HG03097 (cell line): ENCODE measurements around the gene SCRT2.

Source experiments
- ATAC-seq: cut with Tn5 transposase; IDR thresholded peaks from one replicate; pipeline ENCODE4 v1.9.1; 2021; ENCODE audit not compliant: unreplicated experiment, low FRiP score

SCRT2 gene

GRCh38 chr20:635028-635892 is 40.3 kb downstream of the SCRT2 start:
- no peak for ATAC-seq

GRCh38 chr20:634148-634925 is 41.3 kb downstream of the SCRT2 start:
- ATAC-seq: no peak

- ATAC-seq: no peak
Observed at GRCh38 chr20:631101-631500, 44.5 kb downstream of the SCRT2 start.

GRCh38 chr20:626579-626978 is 49.0 kb downstream of the SCRT2 start:
- no peak for ATAC-seq

- ATAC-seq: no peak
Observed at GRCh38 chr20:625360-625932, 50.2 kb downstream of the SCRT2 start.

GRCh38 chr20:623704-624103 is 51.9 kb downstream of the SCRT2 start:
- ATAC-seq: no peak

GRCh38 chr20:623021-623420 is 52.6 kb downstream of the SCRT2 start:
- no peak for ATAC-seq

- no peak for ATAC-seq
Observed at GRCh38 chr20:622161-622560, 53.4 kb downstream of the SCRT2 start.

GRCh38 chr20:621125-621756 is 54.4 kb downstream of the SCRT2 start:
- no peak for ATAC-seq

GRCh38 chr20:620246-620645 is 55.4 kb downstream of the SCRT2 start:
- ATAC-seq: no peak

- no peak for ATAC-seq
Observed at GRCh38 chr20:618980-619379, 56.6 kb downstream of the SCRT2 start.

- no peak for ATAC-seq
Observed at GRCh38 chr20:617934-618690, 57.5 kb downstream of the SCRT2 start.

- no peak for ATAC-seq
Observed at GRCh38 chr20:615514-615913, 60.1 kb downstream of the SCRT2 start.

- no peak for ATAC-seq
Observed at GRCh38 chr20:611843-612185, 63.8 kb downstream of the SCRT2 start.
